Loucy (cell line): ENCODE results near the gene GRAP.
A peak's percentile ranks its signal among the peaks of the same experiment; 100 is the strongest.

ENCODE experiments used
- H2AFZ ChIP-seq: fragments of 200-600 bp; sonication (generic); 2 replicates; pipeline ENCODE4 v1.6.0; 2016; ENCODE audit warnings: antibody characterized with exemption, mild to moderate bottlenecking, low read length, moderate library complexity
- H3F3A ChIP-seq: fragments of 200-600 bp; 2 replicates; pipeline ENCODE4 v1.6.0; 2016; ENCODE audit warnings: antibody characterized with exemption, low read depth, mild to moderate bottlenecking
- H3K27me3 ChIP-seq: fragments of 200-600 bp; sonication (generic); 2 replicates; pipeline ENCODE4 v1.6.1; 2014; ENCODE audit warnings: low read length, mild to moderate bottlenecking; ENCODE audit not compliant: insufficient read depth, poor library complexity, severe bottlenecking
- H3K36me3 ChIP-seq: fragments of 200-600 bp; sonication (generic); 2 replicates; pipeline ENCODE4 v1.6.1; 2016; ENCODE audit warnings: low read length; ENCODE audit not compliant: insufficient read depth
- H3K4me1 ChIP-seq: fragments of 200-600 bp; sonication (generic); 2 replicates; pipeline ENCODE4 v1.5.1; 2014; ENCODE audit warnings: low read length, mild to moderate bottlenecking; ENCODE audit not compliant: insufficient read depth, poor library complexity, severe bottlenecking
- H3K4me2 ChIP-seq: fragments of 200-600 bp; sonication (generic); 2 replicates; pipeline ENCODE4 v1.6.0; 2014; ENCODE audit warnings: antibody characterized with exemption, low read length, low read depth, mild to moderate bottlenecking; ENCODE audit not compliant: poor library complexity, severe bottlenecking
- H3K4me3 ChIP-seq: fragments of 200-600 bp; sonication (generic); 2 replicates; pipeline ENCODE4 v1.5.1; 2014; ENCODE audit warnings: low read length, mild to moderate bottlenecking, mixed read lengths; ENCODE audit not compliant: poor library complexity, severe bottlenecking
- H3K79me2 ChIP-seq: fragments of 200-600 bp; sonication (generic); 2 replicates; pipeline ENCODE4 v1.6.1; 2014; ENCODE audit warnings: low read length; ENCODE audit not compliant: insufficient read depth
- H3K9ac ChIP-seq: fragments of 200-600 bp; sonication (generic); 2 replicates; pipeline ENCODE4 v1.6.0; 2014; ENCODE audit warnings: mild to moderate bottlenecking, low read depth, low read length, moderate library complexity; ENCODE audit not compliant: poor library complexity, severe bottlenecking
- H3K9me2 ChIP-seq: fragments of 200-600 bp; sonication (generic); replicated peaks from 2 replicates; pipeline ENCODE4 v1.6.1; 2016; ENCODE audit warnings: low read depth, low read length, mixed read lengths
- H3K9me3 ChIP-seq: fragments of 200-600 bp; sonication (generic); 2 replicates; pipeline ENCODE4 v1.6.1; 2014; ENCODE audit warnings: mild to moderate bottlenecking, antibody characterized with exemption, low read length, low read depth; ENCODE audit not compliant: insufficient read depth
- H4K20me1 ChIP-seq: fragments of 200-600 bp; sonication (generic); 2 replicates; pipeline ENCODE4 v1.6.0; 2014; ENCODE audit warnings: antibody characterized with exemption, low read length, mild to moderate bottlenecking; ENCODE audit not compliant: insufficient read depth, poor library complexity, severe bottlenecking
- CTCF ChIP-seq: fragments of 200-600 bp; sonication (generic); conservative IDR thresholded peaks from 2 replicates; pipeline ENCODE4 v1.5.1; 2014; ENCODE audit warnings: mild to moderate bottlenecking, antibody characterized with exemption, low read length
- EZH2phosphoT487 ChIP-seq: fragments of 200-600 bp; IDR thresholded peaks from 2 replicates; pipeline ENCODE4 v1.6.1; 2018; ENCODE audit warnings: antibody characterized with exemption, mild to moderate bottlenecking, moderate library complexity, borderline replicate concordance

The GRAP gene

GRCh38 chr17:18987862-18988545 is 58.8 kb downstream of the GRAP start:
- no peak overlapping the region for H3K4me2 ChIP-seq

GRCh38 chr17:18987230-18987610 is 59.5 kb downstream of the GRAP start:
- Histone ChIP-seq H3K79me2 (no peaks in the 10 kb centered on the region), H2AFZ (no peak overlapping the region), H3K36me3 (no peaks in the 10 kb centered on the region), H3K9me2 (no peaks in the 10 kb centered on the region), H3K9me3 (no peaks in the 10 kb centered on the region), H4K20me1 (no peaks in the 10 kb centered on the region), H3K4me3 (peak overlapping the region; percentile 46), H3K4me2 (peak overlapping the region; percentile 76), H3F3A (no peaks in the 10 kb centered on the region), H3K27me3 (peaks cover 8% of the 10 kb centered on the region), H3K9ac (peak overlapping the region; percentile 46), H3K4me1 (peaks cover 56% of the 10 kb centered on the region)
- TF ChIP-seq EZH2phosphoT487 (no peak), CTCF (no peak)

More at GRCh38 chr17:18987862-18988545, 58.8 kb downstream of the GRAP start:
- H3K9me2 ChIP-seq, result no peaks in the 10 kb centered on the region
- no peaks in the 10 kb centered on the region for H4K20me1 ChIP-seq
- H3K36me3 ChIP-seq, result no peaks in the 10 kb centered on the region
- peak overlapping the region; percentile 46 for H3K9ac ChIP-seq
- H3K4me3 ChIP-seq, result no peak overlapping the region
- no peaks in the 10 kb centered on the region for H3K79me2 ChIP-seq
- H3F3A ChIP-seq, result no peaks in the 10 kb centered on the region
- TF ChIP-seq CTCF, result no peak
- TF ChIP-seq EZH2phosphoT487, result no peak
- peaks cover 62% of the 10 kb centered on the region for H3K4me1 ChIP-seq
- no peak overlapping the region for H2AFZ ChIP-seq
- H3K27me3 ChIP-seq, result peaks cover 8% of the 10 kb centered on the region
- H3K9me3 ChIP-seq, result no peaks in the 10 kb centered on the region

GRCh38 chr17:18986541-18987229 is 60.1 kb downstream of the GRAP start:
- TF ChIP-seq CTCF (no peak), EZH2phosphoT487 (no peak)
- Histone ChIP-seq H4K20me1 (no peaks in the 10 kb centered on the region), H3K27me3 (peaks cover 8% of the 10 kb centered on the region), H3K9ac (peak overlapping the region; percentile 46), H3K9me2 (no peaks in the 10 kb centered on the region), H2AFZ (no peak overlapping the region), H3K9me3 (no peaks in the 10 kb centered on the region), H3K4me1 (peaks cover 50% of the 10 kb centered on the region), H3K4me2 (peak overlapping the region; percentile 76), H3K36me3 (no peaks in the 10 kb centered on the region), H3K79me2 (no peaks in the 10 kb centered on the region), H3F3A (no peaks in the 10 kb centered on the region), H3K4me3 (peak overlapping the region; percentile 46)
